GM19099 (cell line): Measurements from ENCODE around the gene SERPINA1.

Experiments
- POLR2A ChIP-seq: IDR thresholded peaks from 3 replicates; pipeline ENCODE4 v1.6.1; 2011; ENCODE audit warnings: low read depth; ENCODE audit not compliant: insufficient read length; ENCODE audit errors: extremely low read depth

SERPINA1 gene

DNA sequence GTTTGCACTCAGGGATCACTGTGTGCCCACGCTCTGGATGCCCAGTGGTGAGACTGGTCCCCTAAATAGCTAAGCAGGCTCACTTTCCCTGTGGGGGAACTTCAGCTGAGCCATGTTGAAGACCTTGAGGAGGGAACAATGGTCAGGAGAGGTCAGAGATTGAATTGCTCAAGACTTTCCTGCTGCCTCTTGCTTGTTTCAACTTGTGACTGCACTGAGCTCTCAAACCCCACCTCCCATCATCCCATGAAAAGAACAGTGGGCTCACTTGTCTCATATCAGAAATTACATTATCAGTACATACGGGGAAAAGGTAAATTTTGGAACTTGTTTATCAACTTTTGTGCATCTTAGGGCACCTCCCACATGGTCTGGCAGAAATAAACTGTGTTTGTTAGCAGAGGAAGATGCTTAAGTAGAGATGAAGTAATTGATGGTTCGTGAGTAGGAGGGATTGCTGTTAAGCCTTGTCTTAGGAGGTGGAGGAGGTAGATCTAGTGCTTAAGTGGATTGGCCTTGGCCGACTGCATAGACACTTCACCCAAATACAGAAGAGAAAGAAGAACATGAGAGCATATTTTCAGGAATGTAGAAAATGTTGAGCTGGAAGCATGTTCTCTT lies 15.0 kb upstream of the SERPINA1 start:
- no peak for TF ChIP-seq POLR2A

- no peak for TF ChIP-seq POLR2A
These were observed 12.7 kb upstream of the SERPINA1 start for GRCh38 chr14:94401083-94401482.

GRCh38 chr14:94400422-94400841 lies 12.0 kb upstream of the SERPINA1 start:
- TF ChIP-seq POLR2A = no peak

DNA sequence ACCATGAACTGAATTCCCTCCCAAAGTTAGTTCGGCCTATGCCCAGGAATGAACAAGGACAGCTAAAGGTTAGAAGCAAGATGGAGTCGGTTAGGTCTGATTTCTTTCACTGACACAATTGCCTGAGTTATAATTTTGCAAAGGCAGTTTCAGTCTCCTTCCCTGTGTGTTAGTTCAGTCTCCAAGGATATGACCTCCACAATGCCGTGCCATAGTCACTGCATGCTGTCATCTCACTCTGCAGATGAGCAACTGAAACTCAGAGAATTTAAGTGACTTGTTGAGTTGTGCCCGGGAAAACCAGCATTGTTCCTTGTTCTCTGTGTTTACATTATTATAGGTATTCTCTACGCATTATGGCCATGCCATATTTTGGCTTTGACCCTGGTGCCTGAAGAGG lies 10.1 kb upstream of the SERPINA1 start:
- no peak for TF ChIP-seq POLR2A

DNA sequence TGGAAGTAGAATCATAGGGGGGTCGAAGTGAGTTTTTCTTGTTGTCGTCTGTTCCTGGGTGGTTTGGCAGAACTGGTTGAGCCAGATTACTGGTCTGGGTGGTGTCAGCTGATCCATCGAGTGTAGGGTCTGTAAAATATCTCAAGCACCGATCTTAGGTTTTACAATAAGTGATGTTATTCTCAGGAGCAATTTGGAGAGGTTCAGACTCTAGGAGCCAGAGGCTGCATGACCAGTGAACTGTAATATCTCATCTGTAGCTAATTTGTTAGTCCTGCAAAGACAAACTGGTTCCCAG lies 9.7 kb upstream of the SERPINA1 start:
- TF ChIP-seq POLR2A = no peak

DNA sequence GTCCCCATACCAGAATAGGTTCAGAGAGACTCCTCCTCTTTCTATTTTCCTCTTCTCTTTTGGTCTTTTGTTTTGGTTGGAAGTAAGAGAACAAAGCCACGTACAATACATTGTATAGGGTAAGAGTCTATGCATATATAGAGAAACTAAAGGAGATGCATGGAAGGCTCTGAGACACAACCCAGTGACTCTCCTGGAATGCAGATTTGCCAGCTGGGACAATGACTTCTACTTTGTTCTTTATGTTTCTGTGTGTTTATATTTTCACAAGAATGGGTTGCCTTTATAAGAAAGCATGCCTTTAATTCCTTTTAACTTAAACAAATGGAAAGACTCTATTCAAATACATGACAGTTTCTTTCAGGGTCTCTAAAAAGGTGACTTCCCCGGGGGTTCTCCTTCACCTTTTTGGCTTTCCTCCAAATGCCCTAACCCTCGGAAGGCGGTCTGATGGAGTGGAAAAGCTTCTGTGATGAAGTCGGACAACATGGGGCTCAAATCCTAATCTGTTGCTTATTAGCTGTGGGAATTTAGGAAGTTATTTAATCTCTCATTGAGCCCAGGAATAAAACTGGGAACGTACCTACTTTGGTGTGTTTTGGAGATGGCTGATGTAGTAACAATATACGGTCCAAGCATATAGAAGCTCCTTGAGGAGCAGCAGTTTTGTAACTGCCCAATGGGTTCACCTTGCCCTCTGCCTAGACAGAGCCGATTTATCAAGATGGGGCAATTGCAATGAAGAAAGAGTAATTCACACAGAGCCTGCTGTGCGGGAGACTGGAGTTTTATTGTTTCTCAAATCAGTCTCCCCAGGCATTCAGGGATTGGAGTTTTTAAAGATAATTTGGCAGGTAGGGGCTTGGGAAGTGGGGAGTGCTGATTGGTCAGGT lies 9.1 kb upstream of the SERPINA1 start:
- no peak for TF ChIP-seq POLR2A

DNA sequence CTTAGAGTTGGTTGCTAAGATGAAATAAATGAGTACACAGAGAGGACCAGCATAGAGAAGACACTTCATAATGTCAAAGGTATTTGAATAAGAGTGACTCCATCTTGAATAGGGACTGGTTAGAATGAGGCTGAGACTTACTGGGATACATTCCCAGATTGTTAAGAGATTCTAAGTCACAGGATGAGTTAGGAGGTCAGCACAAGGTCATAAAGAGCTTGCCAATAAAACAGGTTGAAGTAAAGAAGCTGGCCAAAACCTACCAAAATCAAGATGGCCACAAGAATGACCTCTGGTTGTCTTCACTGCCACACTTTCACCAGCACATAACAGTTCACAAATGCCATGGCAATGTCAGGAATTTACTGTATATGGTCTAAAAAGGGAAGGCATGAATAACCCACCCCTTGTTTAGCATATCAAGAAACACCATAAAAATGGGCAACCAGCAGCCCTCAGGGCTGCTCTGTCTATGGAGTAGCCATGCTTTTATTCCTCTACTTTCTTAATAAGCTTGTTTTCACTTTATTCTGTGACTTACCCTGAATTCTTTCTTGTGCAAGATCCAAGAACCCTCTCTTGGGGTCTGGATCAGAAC lies 8.3 kb upstream of the SERPINA1 start:
- TF ChIP-seq POLR2A = no peak

DNA sequence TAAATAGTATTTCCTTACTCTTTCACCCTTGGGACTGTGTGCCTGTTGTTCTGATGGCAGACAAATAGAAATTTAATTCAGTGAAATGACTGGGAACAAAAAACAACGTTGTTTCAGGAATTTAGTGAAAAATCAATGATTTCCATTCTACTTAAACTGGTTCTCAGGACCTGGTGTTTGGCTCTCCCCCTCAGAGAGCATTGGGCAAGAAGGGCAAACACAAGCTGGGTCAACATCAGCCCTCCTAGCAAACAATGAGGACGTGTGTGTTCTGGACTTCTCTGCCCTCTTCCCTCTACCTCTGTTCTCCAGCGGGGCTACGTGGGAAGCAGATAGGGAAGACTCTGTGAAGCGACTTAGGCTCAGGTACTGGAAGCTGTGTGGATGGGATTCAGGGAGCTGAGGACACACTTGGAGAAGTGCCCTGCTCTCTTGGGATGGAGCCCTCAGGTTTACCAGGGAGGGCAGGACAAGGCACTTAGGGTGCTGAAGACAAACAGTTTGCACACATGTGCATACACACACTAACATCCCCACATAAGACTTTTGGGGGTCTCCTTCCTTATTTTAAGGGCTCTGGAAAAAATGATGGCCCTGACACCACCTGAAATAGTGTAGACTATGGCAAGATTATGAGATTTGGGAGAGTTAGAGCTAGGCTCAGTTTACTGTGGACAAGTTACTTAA lies 7.6 kb upstream of the SERPINA1 start:
- no peak for TF ChIP-seq POLR2A

DNA sequence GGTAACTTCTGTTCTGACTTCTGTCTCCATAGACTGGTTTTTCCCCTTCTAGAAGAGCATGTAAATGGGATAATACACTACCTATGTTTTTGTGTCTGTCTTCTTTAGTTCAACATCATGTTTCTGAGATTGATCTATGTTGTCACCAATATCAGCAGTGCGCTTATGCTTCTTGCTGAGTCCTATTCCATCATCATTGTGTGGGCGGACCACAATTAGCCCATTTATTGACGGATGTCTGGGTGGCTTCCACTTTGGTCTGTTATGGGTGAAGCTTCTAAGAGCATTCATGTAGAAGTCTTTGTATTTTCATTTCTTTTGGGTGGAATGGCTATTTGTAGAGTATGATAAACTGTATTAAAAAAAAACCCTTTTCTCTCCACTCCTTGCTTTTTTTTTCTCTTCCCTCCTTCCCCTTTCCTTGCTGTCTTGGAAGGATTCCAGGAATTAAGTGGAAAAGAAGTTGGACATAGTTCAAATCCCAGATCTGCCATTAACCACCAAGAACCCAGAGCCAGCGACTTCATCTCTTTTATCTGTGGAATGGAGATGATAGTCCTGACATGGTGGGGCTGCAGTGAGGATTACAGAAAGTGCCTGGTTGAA lies 7.0 kb upstream of the SERPINA1 start:
- no peak for TF ChIP-seq POLR2A

DNA sequence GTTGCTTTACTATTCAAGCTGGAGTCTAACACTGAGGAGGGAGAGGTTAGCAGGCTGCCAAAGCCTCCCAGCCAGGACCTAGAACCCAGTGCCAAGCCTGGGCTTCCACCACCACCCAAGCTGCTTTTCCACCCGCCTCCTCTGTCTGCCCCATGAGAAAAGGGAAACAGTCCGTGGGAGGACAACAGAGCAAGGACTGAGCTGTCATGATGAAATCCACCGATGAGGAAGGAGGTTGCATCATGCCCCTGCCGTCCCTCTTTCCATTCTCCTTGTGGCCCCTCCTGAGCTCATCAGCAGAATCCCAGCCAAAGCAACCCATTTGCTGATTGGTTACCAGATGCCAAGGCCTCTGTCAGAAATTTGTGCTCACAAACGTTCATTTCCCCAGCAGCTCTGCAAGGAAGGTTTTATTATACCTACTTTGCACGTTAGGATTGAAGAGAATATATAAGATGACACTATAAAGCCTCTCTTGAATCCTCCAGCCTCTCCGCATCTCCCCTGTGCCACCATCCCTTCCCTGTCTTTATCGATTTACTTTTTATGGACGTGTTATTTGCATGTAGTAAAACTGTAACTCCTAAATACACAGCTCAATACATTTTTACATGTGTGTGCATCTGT lies 6.3 kb upstream of the SERPINA1 start:
- no peak for TF ChIP-seq POLR2A

- TF ChIP-seq POLR2A = no peak
These were observed 5.7 kb upstream of the SERPINA1 start for GRCh38 chr14:94394025-94394493.

DNA sequence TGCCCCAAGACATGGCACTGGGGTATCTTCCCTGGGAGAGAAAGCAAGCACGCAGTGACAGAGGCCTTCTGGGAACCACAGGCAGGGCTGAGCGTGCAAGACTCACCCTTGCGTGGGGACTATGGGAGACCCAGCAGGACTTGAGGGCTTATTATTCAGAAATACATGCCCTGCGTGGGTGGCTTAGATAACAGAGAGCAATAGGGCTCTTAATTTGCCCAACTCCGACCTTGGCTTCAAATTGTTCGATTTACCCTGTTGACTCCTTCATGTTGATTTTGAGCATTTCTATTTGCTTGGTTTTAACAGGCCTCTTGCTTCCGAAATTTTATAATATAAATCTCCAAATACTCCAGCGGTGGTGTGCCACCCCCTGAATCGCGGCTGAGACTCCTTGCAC lies 5.1 kb upstream of the SERPINA1 start:
- TF ChIP-seq POLR2A = no peak

- no peak for TF ChIP-seq POLR2A
These were observed 4.1 kb upstream of the SERPINA1 start for GRCh38 chr14:94392510-94392935.

DNA sequence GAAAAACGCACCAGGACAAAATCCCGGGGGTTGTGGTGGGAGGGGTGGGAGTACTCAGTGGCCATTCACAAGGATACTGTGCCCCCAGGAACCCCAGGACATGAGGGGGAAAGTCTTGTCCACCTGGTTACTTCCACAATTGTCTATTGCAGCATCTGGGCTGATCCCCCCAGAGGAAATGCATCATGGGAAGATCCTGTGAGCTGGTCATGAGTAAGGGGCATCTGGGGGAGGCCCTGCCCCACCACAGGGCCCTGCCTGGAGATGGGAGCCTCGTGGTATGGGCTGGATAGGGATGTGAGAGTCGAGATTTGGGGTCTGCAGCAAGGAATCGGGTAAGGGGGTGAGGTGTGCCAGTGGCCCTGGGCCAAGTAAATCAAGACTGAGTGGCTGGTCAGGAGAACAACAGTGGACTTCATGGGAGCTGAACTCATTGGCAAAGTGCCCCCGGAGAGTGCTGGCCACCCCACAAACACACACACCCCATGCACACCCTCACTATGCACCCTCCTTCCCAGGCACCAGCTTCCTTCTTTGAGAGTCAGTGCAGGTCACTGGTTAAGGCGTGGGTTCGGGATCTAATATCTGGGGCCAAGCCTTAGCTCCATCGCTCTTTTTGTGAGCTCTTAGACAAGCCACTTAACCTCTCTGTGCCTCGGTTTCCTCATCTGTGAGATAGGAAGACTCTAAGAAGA lies 3.0 kb upstream of the SERPINA1 start:
- TF ChIP-seq POLR2A = no peak
